HG03521 (cell line): Measurements from ENCODE around the gene PLSCR4.
"Not testable (repeated sequence)": the region's sequence is repeated elsewhere in the genome, so short reads cannot be mapped to it uniquely, and the experiment has no call there.

ENCODE experiments used
- ATAC-seq: cut with Tn5 transposase; IDR thresholded peaks from one replicate; pipeline ENCODE4 v1.9.1; 2021; ENCODE audit warnings: mild to moderate bottlenecking, moderate library complexity; ENCODE audit not compliant: unreplicated experiment

The PLSCR4 gene

GRCh38 chr3:146249921-146250320 is 984 bp downstream of the PLSCR4 start:
- no peak for ATAC-seq

- no peak for ATAC-seq
Observed at GRCh38 chr3:146247911-146248310, 3.0 kb downstream of the PLSCR4 start.

- no peak for ATAC-seq
Observed at GRCh38 chr3:146246526-146246925, 4.4 kb downstream of the PLSCR4 start.

- ATAC-seq: no peak
Observed at GRCh38 chr3:146243559-146243958, 7.3 kb downstream of the PLSCR4 start.

- ATAC-seq: no peak
Observed at GRCh38 chr3:146241523-146242240, 9.2 kb downstream of the PLSCR4 start.

GRCh38 chr3:146233487-146233886 is 17.4 kb downstream of the PLSCR4 start:
- ATAC-seq: no peak

GRCh38 chr3:146227486-146227885 is 23.4 kb downstream of the PLSCR4 start:
- no peak for ATAC-seq

GRCh38 chr3:146226881-146227280 is 24.0 kb downstream of the PLSCR4 start:
- ATAC-seq: no peak

GRCh38 chr3:146225458-146225857 is 25.4 kb downstream of the PLSCR4 start:
- not testable (repeated sequence) for ATAC-seq

- ATAC-seq: no peak
Observed at GRCh38 chr3:146223401-146224373, 27.2 kb downstream of the PLSCR4 start.

- no peak for ATAC-seq
Observed at GRCh38 chr3:146222204-146223046, 28.5 kb downstream of the PLSCR4 start.

- ATAC-seq: no peak
Observed at GRCh38 chr3:146221276-146221675, 29.6 kb downstream of the PLSCR4 start.

GRCh38 chr3:146218880-146219866 is 31.7 kb downstream of the PLSCR4 start:
- no peak for ATAC-seq

GRCh38 chr3:146217324-146217723 is 33.6 kb downstream of the PLSCR4 start:
- no peak for ATAC-seq

- no peak for ATAC-seq
Observed at GRCh38 chr3:146214493-146214892, 36.4 kb downstream of the PLSCR4 start.

GRCh38 chr3:146209371-146209770 is 41.5 kb downstream of the PLSCR4 start:
- no peak for ATAC-seq

GRCh38 chr3:146203776-146204175 is 47.1 kb downstream of the PLSCR4 start:
- ATAC-seq: no peak

- ATAC-seq: no peak
Observed at GRCh38 chr3:146200461-146201220, 50.3 kb downstream of the PLSCR4 start.

- no peak for ATAC-seq
Observed at GRCh38 chr3:146199762-146200161, 51.1 kb downstream of the PLSCR4 start.
